GM18858 (cell line): ENCODE measurements around the gene GH2.

Source experiments
- ATAC-seq: cut with Tn5 transposase; IDR thresholded peaks from one replicate; pipeline ENCODE4 v1.9.1; 2021; ENCODE audit not compliant: unreplicated experiment

Gene GH2

DNA sequence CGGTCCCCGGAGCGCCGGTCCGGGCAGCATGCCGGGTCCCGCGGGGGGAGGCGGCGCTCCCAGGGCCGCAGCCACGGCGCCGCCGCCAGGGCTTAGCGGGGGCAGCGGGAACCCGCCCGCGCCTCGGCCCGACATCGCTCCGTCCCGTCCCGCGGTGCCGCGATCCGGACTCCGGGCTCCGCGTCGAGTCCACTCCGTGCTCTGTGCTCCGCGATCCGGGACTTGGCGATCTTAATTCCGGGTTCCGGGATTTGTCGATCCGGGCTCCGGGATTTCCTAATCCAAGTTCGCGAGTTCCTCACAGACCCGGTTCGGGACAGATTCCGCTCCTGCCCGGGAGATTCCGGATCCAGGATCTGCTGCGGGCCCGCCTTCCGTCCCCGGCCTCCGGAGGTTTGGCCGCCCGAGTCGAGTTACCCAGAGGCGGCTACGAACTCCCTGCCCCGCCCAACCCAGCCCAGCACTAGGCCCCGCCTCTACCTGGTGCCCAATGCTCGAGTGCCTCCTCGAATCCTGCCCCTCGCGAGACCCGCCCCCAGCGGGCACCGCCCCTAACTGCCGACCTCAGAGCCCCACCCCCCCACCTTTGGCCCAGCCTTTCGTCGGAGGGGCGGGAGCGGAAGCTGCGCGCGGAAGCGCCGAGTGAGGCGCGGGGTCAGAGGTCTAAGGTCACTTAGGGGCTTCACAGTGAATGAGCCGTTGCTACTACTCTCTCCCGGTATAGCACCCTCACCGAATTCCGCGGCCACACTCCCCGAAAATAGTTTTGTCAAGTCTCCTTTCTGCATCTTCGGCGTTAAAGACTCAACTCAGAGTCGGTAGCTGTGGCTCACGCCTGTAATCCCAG, 39.0 kb downstream of the GH2 start, which contains the start of gene SMARCD2:
Gene SMARCD2, minus strand, starts transcription at position 146 of the 847 bp plus-strand sequence. Its CDS starts 11 bp downstream, at position 135.
- ATAC-seq, result peak; percentile 60

DNA sequence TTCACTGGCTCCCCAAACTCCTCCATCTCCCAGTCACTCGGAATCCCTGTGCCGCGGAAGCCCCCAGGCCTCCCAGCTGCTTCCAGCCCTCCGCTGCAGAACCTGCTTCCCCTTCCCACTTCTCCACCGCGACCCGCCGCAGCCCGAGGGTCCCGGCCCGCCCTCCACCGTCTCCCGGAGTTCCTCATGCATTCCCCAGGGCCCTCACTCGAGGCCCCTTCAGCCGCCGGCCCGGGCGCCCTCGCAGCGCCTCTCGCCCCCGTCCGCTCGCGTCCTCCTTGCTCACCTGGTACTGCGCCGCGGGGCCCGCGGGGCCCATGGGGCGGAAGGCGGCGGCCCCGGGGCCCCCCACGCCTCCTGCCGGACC, 39.6 kb downstream of the GH2 start:
- ATAC-seq, result peak; percentile 21

DNA sequence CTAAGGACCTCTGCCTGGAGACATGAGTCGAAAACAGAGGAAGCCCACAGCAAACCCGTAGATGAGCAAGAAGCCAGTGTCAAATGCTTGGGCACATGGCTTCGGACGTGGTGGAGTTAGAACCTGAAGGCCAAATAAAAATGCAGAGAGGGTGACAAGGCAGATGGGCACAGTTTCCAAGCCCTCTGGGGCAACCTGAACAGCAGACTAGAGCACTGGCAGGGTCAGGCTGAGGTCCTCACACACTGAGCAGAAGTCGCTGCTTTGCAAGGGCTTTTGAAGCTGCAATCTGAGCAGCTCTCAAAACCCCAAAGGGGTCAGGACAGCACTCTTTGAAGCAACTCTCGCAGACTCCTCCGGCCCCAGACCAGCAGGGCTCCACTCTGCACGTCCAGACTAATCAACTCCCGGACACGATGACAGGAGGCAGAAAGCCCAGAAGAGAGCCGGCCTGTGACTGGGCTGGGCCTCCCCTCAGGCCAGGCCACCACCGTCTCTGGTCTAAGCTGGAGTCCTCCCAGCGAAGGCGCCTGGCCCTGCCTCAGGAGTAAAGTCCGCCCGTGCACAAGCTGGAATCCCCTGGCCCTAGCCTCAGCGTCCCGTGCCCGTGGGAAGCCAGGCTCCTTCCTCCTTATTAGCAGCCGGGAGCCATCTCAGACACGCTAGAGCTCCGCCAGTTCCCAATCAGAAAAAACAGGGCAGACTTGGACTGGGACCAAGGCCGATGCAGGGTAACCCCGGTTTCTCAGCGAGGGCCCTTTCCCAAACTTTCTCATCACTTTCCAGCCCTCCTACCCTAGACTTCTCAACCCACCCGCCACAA, 40.2 kb downstream of the GH2 start:
- no peak for ATAC-seq

DNA sequence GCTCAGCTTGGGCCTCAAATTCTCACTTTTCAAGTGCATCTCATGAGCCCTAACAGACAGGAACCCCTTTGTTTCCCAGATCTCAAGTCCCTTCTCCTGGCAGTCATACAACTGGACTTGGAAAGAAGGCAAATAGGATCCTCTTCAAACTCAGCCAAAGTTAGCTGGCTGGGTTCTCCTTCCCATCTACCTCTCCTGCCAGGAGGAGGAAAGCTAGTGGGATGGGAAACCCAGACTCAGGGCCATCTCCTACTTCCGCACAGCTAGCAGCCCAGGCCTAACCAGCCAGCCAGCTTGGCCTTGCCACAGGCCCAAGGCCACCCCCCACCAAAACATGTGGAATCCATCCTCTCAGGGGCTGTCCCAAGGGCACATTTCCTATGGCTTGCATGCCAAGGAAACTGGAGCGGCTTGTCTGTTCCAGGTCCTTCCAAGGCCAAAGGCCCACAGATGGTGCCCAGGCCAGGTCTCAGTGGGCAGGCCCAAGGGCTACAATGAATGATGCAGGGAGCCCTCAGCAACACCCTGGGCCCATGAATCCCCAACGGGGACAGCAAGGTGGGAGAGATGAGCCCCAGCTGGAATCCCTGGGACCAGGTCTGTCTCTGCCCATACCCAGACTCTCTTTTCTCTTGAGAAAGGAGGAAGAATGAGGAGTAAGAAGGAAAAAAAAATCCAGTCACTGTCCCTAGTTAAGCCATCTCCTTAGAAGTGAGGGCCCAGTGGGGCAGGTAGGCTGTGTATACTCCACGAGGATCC, 41.0 kb downstream of the GH2 start:
- no peak for ATAC-seq

DNA sequence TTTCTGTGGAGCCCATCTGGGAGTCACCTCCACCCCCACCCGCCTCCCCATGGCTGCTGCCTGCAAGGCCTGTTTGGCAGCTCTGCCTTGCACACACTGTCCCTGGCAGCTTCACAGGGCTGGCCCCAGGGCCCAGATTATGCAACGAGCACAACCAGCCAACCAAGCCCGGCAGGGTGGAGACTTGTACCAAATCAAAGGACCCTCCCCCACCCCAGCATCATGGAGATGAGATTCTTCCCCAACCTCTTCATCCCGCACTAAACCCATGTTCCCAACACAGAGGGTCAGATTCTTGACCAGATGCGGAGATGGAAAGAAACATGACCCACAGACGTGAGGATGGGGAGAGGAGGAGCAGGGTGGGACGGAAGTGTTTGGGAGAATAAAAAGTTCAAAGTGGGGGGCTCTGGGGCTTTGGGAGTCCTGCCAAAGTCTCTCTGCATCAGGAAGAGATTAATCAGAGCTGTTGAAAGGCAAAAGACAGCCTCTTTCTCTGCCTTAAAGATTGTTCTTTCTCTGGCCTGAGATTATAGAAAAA, 43.0 kb downstream of the GH2 start:
- no peak for ATAC-seq

DNA sequence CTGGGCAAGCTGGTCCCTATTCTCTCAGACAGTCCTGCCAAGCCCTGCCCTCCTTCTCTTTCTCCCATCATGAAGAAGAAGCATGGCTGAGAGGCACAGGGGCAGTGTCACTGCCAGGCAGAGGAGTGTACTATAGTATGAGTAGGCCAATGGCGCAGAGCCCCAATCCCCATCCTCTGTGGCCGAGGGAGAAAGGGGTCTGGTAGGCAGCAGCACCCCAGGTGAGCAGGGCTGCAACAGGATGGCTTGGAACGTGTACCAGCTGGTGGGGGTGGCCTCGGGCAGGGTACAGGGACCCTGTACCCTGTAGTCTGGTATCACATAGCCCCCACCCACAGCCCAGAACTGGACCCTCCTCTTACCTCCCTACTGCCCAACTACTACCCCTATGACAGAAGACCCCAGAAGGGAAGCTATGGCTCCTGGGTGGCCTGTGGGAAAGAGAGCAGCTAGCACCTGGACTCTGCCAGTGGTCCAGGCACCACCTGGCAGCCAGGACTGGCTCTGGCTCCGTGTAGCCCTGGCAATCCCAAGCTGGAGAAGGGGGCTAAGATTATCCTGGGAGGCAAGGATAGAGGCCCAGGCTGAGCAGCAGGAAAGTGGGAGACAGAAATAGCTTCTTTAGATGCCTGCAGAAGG, 43.7 kb downstream of the GH2 start:
- ATAC-seq, result no peak

DNA sequence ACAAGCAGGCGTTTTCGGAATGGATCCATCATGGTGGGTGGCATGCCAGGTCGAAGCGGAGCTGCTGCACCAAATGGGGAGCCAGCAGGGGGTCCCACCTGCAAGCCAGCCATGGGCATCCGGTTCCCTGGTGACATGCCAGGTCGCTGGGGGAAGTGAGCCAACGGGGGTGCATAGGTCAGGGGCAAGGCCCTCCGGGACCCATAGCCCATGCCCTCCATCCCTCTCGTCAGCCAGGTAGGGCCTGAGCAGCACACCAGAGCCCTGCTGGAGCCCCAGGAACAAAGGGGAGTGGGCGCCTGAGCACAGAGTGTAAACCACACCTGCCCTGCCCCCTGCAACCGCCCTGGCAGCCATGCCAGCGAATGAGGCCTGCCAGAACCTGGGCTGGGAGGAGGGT, 44.3 kb downstream of the GH2 start:
- ATAC-seq, result no peak

DNA sequence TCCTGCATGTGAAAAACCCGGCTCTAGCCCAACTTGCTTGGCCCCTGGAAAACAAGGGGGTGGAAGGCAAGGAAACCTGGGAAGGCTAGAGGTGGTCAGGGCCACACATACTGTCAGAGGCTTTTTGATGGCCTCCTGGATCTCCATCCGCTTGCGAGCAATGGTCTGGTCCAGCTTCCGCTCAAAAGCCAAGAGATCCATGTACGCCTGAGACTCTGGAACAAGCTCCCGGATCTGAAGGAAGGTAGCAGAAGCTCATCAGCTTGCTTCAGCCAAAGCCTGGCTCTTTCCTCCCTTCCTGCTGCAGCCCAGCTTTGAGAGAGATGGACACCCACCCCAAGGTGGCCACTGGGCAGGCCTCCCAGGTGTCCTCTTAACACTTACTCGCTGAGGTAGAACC, 44.9 kb downstream of the GH2 start:
- ATAC-seq, result no peak

DNA sequence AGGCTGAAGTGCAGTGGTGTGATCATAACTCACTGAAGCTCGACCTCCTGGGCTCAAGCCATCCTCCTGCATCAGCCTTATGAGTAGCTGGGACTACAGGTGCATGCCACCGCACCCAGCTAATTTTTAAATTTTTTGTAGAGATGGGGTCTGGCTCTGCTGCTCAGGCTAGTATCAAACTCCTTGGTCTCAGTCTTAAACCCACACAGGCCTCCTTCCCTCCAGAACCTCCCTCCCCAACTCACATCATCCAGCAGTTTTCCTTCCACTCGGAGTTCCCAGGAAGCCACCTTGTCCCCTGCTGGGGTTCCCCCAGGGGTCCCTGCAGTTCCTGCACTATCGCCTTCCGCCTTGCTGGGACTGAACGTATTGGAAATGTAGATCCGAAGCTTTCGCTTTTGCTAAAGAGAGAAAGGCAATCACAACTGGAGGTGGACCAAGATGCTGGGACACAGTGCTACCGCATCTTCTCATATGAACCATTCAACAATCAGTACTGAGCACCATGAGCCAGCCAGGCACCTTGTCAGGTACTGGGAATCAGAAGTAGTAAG, 46.5 kb downstream of the GH2 start:
- no peak for ATAC-seq

DNA sequence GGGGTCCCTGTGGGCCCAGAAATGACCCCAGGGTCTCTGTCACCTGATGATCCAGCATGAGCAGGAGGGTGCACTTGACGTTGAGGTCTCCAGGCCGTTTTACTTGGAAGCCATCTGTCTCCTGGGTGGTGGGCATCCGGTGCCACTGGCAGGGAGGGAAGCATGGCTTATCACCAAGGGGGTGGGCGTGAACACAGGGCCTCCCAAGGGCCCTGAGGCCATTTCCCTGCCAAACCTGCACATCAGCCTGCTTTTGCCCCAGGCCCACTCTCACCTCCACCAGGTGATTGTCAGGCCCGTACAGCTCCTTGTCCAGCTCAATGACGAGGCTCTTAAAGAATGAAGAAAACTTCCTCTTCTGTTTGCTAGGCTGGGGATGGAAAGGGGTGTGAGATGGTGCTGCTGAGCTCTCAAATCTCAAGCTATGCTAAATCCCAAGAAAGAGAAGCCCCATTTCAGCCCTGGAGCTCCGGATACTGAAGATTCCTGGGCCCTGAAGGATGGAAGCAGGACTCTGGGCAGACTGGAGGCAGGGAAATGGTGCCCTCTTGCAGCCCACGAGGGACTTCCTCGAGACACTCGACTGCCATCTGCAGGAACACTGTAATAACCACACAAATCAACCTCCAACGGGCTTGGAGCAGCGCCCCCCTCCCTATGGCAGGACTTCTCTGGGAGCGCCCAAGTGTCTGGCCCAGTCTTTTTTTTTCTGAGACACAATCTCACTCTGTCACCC, 47.1 kb downstream of the GH2 start:
- ATAC-seq, result peak; percentile 63

DNA sequence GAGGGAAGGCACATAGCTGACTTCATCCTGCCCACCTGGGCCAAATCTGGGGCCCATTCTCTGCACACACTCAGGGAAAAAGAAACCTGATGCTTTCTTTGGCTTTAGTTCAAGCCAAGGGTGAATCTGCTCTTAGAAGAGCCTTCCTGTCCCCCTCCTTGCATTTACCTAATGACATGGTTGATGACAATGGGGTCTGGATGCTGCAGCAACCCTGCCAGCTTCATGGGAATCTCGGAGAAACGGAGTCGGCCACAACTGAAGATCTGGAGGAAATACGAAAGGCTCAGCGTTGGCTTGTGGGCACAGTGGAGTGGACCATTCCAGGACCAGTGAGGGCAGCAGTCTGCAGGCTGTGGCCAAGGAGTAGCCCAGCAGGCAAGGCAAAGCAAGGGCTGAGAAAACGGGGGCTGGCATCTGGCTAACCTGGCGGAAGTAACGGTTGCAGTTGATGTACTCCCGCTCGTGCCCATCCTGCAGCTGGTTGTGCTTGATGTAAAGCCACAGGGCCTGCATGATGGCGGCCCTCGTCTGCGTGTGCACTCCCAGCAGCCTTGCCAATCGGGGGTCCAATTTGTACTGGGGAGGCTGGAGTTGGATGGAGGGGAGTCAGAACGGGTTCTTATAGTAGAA, 47.9 kb downstream of the GH2 start:
- ATAC-seq, result no peak

DNA sequence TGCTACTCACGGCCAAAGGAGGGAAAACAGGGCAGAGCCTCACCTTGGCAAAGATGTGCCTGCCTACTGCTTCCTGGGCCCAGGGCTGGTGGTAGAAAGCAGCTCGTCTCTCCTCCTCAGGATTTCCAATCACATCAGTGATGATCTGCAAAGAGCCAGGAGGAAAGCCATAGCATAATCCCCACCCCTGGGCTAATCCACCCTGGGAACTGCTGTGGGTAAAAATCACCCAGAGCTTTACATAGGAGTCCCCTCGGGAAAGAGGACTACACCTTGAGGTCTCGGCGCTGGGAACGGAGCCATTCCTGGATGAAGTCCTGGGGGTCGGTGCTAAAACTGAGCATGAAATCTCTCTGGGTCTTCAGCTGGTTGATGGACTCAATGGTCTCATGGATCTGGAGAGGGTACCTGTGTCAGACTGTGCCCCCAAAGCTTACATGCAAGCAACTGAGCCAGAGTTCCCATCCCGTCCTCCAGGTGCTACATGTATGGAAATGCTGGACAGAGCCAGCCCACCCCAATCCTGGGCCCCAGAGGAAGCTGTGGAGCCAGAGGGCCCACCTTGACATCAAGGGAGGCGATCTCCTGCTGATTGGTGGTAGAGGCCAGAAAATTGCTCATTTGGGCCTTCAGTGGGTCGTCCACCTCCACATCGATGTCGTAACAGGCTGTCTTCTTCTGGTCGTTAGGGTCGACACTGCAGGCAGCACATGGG, 48.6 kb downstream of the GH2 start:
- ATAC-seq, result no peak

DNA sequence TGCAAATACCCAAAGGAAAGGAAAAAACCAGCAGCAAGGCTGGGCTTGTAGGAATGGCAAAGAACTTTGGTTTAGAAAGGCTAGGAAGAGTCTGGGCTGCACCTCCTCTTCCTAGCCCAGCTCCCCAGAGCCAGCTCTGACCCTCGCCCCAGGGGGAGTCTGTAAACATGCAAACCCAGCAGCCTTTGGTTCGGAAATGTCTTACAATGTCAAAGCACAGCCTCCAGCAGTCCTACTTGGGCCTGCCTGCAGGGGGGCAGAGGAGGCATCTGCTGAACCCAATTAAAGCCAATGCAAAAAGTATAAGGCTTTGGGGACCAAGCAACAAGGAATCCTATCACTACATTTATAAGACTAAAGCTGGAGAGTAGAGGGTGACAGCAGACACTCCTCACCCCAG, 49.3 kb downstream of the GH2 start:
- no peak for ATAC-seq

DNA sequence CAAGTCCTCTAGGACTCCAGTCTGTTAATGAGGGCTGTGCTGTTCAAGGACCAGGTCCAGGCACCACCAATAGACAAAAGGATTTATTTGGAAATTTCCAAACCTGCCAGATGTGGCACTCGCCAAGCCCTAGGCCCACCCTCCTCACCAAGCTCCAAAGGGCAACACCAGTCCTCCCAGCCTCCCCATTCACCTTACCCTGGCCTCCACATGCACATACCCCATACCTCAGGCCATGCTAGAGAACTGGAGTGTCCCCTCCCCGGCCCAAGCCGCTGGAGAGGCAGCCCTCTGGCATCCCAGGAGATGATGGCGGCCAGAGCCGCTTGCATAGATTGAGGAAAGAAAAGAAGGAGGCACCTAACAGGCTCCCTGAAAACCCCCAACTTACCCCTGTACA, 49.7 kb downstream of the GH2 start:
- ATAC-seq, result no peak

DNA sequence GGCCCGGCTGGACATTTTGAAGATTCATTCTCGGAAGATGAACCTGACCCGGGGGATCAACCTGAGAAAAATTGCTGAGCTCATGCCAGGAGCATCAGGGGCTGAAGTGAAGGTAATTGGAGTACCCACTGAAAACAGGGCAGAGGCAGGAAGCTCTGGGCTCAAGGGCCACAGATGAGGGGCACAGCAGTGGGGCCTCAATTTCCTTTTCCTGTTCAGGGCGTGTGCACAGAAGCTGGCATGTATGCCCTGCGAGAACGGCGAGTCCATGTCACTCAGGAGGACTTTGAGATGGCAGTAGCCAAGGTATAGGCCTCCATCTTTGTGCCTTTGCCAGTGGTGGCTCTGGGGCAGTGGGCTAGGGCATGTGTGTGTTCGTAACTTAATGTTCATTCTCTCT, 50.2 kb downstream of the GH2 start:
- ATAC-seq, result no peak

DNA sequence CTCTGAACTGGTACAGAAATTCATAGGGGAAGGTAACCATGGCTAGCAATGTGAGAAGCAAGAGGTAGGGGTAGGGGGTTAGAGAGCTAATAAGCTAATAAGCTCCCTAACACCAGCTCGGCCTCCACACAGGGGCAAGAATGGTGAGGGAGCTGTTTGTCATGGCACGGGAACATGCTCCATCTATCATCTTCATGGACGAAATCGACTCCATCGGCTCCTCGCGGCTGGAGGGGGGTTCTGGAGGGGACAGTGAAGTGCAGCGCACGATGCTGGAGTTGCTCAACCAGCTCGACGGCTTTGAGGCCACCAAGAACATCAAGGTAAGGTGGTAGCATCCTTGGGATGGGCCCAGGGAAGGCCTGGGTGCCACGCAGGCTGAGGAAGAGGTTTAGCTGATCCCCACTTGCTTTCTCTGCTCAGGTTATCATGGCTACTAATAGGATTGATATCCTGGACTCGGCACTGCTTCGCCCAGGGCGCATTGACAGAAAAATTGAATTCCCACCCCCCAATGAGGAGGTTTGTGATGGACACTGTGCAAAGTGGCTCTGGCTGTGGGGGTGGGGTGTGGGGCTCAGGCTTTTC, 50.7 kb downstream of the GH2 start:
- ATAC-seq, result no peak

DNA sequence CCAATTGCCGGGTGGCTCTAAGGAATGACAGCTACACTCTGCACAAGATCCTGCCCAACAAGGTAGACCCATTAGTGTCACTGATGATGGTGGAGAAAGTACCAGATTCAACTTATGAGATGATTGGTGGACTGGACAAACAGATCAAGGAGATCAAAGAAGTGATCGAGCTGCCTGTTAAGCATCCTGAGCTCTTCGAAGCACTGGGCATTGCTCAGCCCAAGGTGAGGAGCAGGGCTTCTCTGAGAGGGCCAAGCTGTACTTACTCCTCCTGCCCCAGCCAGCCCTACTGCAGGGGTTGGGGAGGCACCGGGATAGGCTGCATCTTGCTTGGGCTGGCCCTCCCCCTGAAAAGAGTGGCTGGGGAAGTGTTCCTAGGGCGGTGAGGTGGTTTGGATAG, 51.5 kb downstream of the GH2 start:
- ATAC-seq, result no peak
